HG03469 (cell line): Measurements from ENCODE around the gene MAN2B2.

ENCODE experiments used
- ATAC-seq: cut with Tn5 transposase; IDR thresholded peaks from one replicate; pipeline ENCODE4 v1.9.1; 2021; ENCODE audit warnings: mild to moderate bottlenecking, moderate library complexity, moderate number of reproducible peaks; ENCODE audit not compliant: unreplicated experiment

MAN2B2 gene

GRCh38 chr4:6566391-6567190 lies 8.4 kb upstream of the MAN2B2 start:
- no peak for ATAC-seq

- ATAC-seq: no peak
Measured at GRCh38 chr4:6567218-6567617, 7.8 kb upstream of the MAN2B2 start.

- ATAC-seq: no peak
Measured at GRCh38 chr4:6568148-6568547, 6.8 kb upstream of the MAN2B2 start.

- ATAC-seq: no peak
Measured at GRCh38 chr4:6568689-6569332, 6.2 kb upstream of the MAN2B2 start.

- no peak for ATAC-seq
Measured at GRCh38 chr4:6571608-6572007, 3.4 kb upstream of the MAN2B2 start.

GRCh38 chr4:6573551-6573950 lies 1.4 kb upstream of the MAN2B2 start:
- no peak for ATAC-seq

- no peak for ATAC-seq
Measured at GRCh38 chr4:6573986-6574746, 823 bp upstream of the MAN2B2 start.

GRCh38 chr4:6575503-6576240 lies 683 bp downstream of the MAN2B2 start:
- ATAC-seq: no peak

GRCh38 chr4:6576512-6576911 lies 1.5 kb downstream of the MAN2B2 start:
- ATAC-seq: no peak

GRCh38 chr4:6576932-6577331 lies 1.9 kb downstream of the MAN2B2 start:
- ATAC-seq: no peak

GRCh38 chr4:6577409-6577808 lies 2.4 kb downstream of the MAN2B2 start:
- ATAC-seq: no peak

GRCh38 chr4:6578221-6578620 lies 3.2 kb downstream of the MAN2B2 start:
- no peak for ATAC-seq

GRCh38 chr4:6580353-6580752 lies 5.4 kb downstream of the MAN2B2 start:
- ATAC-seq: no peak

GRCh38 chr4:6581566-6582121 lies 6.7 kb downstream of the MAN2B2 start:
- ATAC-seq: no peak

GRCh38 chr4:6582889-6583490 lies 8.0 kb downstream of the MAN2B2 start:
- ATAC-seq: no peak

- no peak for ATAC-seq
Measured at GRCh38 chr4:6584865-6585264, 9.9 kb downstream of the MAN2B2 start.

- no peak for ATAC-seq
Measured at GRCh38 chr4:6586715-6587325, 11.8 kb downstream of the MAN2B2 start.

- no peak for ATAC-seq
Measured at GRCh38 chr4:6589444-6589843, 14.5 kb downstream of the MAN2B2 start.

- ATAC-seq: no peak
Measured at GRCh38 chr4:6591313-6591712, 16.3 kb downstream of the MAN2B2 start.

GRCh38 chr4:6591781-6592180 lies 16.8 kb downstream of the MAN2B2 start:
- ATAC-seq: no peak
